ENCODE measurements around the gene TSPAN12.

DNA sequence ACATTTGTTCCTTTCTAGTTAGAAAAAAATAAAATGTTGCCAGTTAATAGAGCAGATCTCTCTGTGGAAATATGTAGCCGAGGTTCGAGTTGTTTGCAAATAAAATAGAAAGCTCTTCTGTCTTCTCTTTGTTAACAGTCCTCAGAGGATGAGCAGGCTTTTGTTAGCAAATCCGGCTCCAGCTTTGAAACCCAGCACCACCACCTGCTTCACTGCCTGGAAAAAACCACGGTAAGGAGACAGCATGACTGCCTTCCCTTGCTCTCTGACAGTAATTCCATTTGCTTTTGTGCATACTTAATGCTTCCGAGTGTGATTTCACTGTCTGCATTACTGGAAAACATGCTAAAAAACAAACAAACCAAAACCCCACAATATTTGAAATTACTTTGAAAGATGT lies 115.6 kb downstream of the TSPAN12 start:
- no peak for TF ChIP-seq ESRRG (CRISPR knock-in tag; IDR thresholded peaks at IDR 0.05)
- TF ChIP-seq ARNTL (CRISPR knock-in tag; IDR thresholded peaks at IDR 0.05; ENCODE audit: borderline replicate concordance, low read depth) = no peak
- TF ChIP-seq OSR1 (CRISPR knock-in tag; IDR thresholded peaks at IDR 0.05) = no peak
- TF ChIP-seq, protein P1, sequence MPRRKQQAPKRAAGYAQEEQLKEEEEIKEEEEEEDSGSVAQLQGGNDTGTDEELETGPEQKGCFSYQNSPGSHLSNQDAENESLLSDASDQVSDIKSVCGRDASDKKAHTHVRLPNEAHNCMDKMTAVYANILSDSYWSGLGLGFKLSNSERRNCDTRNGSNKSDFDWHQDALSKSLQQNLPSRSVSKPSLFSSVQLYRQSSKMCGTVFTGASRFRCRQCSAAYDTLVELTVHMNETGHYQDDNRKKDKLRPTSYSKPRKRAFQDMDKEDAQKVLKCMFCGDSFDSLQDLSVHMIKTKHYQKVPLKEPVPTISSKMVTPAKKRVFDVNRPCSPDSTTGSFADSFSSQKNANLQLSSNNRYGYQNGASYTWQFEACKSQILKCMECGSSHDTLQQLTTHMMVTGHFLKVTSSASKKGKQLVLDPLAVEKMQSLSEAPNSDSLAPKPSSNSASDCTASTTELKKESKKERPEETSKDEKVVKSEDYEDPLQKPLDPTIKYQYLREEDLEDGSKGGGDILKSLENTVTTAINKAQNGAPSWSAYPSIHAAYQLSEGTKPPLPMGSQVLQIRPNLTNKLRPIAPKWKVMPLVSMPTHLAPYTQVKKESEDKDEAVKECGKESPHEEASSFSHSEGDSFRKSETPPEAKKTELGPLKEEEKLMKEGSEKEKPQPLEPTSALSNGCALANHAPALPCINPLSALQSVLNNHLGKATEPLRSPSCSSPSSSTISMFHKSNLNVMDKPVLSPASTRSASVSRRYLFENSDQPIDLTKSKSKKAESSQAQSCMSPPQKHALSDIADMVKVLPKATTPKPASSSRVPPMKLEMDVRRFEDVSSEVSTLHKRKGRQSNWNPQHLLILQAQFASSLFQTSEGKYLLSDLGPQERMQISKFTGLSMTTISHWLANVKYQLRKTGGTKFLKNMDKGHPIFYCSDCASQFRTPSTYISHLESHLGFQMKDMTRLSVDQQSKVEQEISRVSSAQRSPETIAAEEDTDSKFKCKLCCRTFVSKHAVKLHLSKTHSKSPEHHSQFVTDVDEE (CRISPR knock-in tag; IDR thresholded peaks at IDR 0.05) = no peak
- no peak for TF ChIP-seq ZNF565 (CRISPR knock-in tag; conservative IDR thresholded peaks at IDR 0.05; ENCODE audit: low read depth)
- TF ChIP-seq BACH2 (CRISPR knock-in tag; IDR thresholded peaks at IDR 0.05; ENCODE audit: borderline replicate concordance) = no peak
- TF ChIP-seq SNAI2 (CRISPR knock-in tag; IDR thresholded peaks at IDR 0.05) = no peak
- TF ChIP-seq CSDC2 (CRISPR knock-in tag; IDR thresholded peaks at IDR 0.05) = no peak
- no peak for TF ChIP-seq ZFP3 (CRISPR knock-in tag; IDR thresholded peaks at IDR 0.05)
- TF ChIP-seq, protein P2, sequence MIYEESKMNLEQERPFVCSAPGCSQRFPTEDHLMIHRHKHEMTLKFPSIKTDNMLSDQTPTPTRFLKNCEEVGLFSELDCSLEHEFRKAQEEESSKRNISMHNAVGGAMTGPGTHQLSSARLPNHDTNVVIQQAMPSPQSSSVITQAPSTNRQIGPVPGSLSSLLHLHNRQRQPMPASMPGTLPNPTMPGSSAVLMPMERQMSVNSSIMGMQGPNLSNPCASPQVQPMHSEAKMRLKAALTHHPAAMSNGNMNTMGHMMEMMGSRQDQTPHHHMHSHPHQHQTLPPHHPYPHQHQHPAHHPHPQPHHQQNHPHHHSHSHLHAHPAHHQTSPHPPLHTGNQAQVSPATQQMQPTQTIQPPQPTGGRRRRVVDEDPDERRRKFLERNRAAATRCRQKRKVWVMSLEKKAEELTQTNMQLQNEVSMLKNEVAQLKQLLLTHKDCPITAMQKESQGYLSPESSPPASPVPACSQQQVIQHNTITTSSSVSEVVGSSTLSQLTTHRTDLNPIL (CRISPR knock-in tag; IDR thresholded peaks at IDR 0.05; ENCODE audit: low read depth) = no peak
- no peak for TF ChIP-seq ZNF8 (CRISPR knock-in tag; IDR thresholded peaks at IDR 0.05)

Data from SK-N-SH treated with all-trans-retinoic acid at 6 μM for 48 hours (cell line).